ENCODE measurements around the gene PRKCI. TPM values are rescaled to one million over a fixed set of nuclear protein-coding genes. Genes with fewer than 3 reads are reported as not detected.

Gene PRKCI
- total RNA-seq, 2 donors from 2014 or later, result 13.5 to 17.6 TPM

Small RNA genes within 50 kb of the gene (small RNA-seq; reads per million reads assigned to genes)
- gene RF00019, result not detected

Other genes starting within 250 kb of the PRKCI start
- gene GPR160, start 184.4 kb upstream of the PRKCI start, total RNA-seq, result 10 to 100 TPM; 26.4 to 31.9 TPM
- 10 to 100 TPM; 34.8 to 58.7 TPM for gene PHC3, start 40.7 kb upstream of the PRKCI start, total RNA-seq
- 10 to 100 TPM; 17.5 to 22.6 TPM for gene SKIL, start 135.3 kb downstream of the PRKCI start, total RNA-seq
- gene CLDN11, start 196.4 kb downstream of the PRKCI start, total RNA-seq, result 1 to 10 TPM; 3.9 to 5.6 TPM